ENCODE measurements around the gene PP2D1.

Gene PP2D1

GRCh38 chr3:19946832-19947548 lies 65.1 kb downstream of the PP2D1 start, which contains the start of gene RAB5A:
Gene RAB5A, plus strand, starts transcription at chr3:19947097. Its CDS starts 3,802 bp downstream, at chr3:19950899.
- no peaks in the 10 kb centered on the region for H3K27me3 ChIP-seq
- peaks cover 0 to 44% (median 27%) of the 10 kb centered on the region in 4 donors for H3K4me1 ChIP-seq
- H3K4me3 ChIP-seq = peak within 1 kb of the TSS; percentile 86 to 92
- no peak for TF ChIP-seq CTCF (IDR thresholded peaks at IDR 0.05)
- intact Hi-C loops (cut with DNase I; ENCODE audit: low total_unique reads) = loop anchor here (2.0 to 5.0 kb wide), 3 partner anchors 60 to 238 kb away; partner anchors contain the start of gene KAT2B
- H3K27ac ChIP-seq = peak within 1 kb of the TSS; percentile 97 to 99
- H3K9me3 ChIP-seq = no peaks in the 10 kb centered on the region
- peak; percentile 98 to 99 for DNase-seq
- H3K36me3 ChIP-seq = peaks cover 0 to 9% (median 1%) of the 10 kb centered on the region in 3 donors

GRCh38 chr3:19945969-19946831 lies 65.9 kb downstream of the PP2D1 start:
- Histone ChIP-seq H3K27me3 (no peaks in the 10 kb centered on the region), H3K9me3 (no peaks in the 10 kb centered on the region), H3K4me3 (peak overlapping the region; percentile 86 to 92), H3K4me1 (peaks cover 0 to 36% (median 27%) of the 10 kb centered on the region in 4 donors), H3K27ac (peak overlapping the region; percentile 97 to 99), H3K36me3 (peaks cover 0 to 2% (median 0%) of the 10 kb centered on the region in 3 donors)
- intact Hi-C loops (cut with DNase I; ENCODE audit: low total_unique reads) = loop anchor here (2.0 to 5.0 kb wide), 3 partner anchors 59 to 239 kb away; partner anchors contain the start of gene KAT2B
- TF ChIP-seq CTCF (IDR thresholded peaks at IDR 0.05) = no peak
- no peak for DNase-seq

DNA sequence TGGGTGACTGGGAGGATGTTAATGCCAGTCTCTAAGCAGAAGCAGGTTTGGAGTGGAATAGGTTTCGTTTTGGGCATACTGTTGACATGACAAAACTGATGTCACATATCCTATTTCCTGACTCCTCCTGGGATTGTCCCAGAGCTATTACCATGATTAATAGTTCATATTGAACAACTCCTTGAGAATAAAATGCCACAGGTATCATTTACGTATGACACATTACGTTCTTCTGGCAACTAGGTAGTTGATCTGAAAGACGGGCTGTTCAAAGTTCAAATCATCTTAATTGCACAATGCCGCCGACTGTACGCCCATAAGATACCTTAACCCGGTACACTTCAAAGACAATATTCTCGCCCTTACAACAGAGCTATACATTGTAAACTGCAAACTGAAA lies 66.5 kb downstream of the PP2D1 start:
- H3K27ac ChIP-seq = no peak overlapping the region
- no peaks in the 10 kb centered on the region for H3K9me3 ChIP-seq
- no peaks in the 10 kb centered on the region for H3K36me3 ChIP-seq
- no peak for DNase-seq
- peaks cover 0 to 34% (median 24%) of the 10 kb centered on the region in 4 donors for H3K4me1 ChIP-seq
- intact Hi-C loops (cut with DNase I; ENCODE audit: low total_unique reads) = loop anchor here (5.0 kb wide), 2 partner anchors 58 to 97 kb away; partner anchors contain the start of gene KAT2B
- no peak for TF ChIP-seq CTCF (IDR thresholded peaks at IDR 0.05)
- H3K4me3 ChIP-seq = peak overlapping the region in 1 of 2 donors; percentile 86
- no peaks in the 10 kb centered on the region for H3K27me3 ChIP-seq

DNA sequence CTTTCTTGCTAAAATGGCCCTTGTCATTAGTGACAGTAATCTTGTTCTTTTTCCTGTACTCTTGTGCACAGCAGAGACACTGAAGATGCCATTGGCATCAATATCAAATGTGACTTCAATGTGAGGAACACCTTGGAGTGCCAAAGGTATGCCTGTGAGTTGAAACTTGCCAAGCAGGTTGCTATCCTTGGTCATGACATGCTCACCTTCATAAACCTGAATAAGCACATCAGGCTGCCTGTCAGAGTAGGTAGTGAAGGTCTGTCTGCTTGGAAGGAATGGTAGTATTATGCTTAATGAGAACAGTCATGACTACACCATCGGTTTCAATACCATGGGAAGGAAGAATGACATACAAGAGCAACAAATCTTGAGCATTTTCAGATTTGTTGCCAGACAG lies 71.4 kb downstream of the PP2D1 start:
- Histone ChIP-seq H3K27me3 (no peaks in the 10 kb centered on the region), H3K9me3 (no peaks in the 10 kb centered on the region), H3K27ac (no peak overlapping the region), H3K4me3 (no peak overlapping the region), H3K36me3 (no peaks in the 10 kb centered on the region), H3K4me1 (no peaks in the 10 kb centered on the region)
- intact Hi-C loops (cut with DNase I; ENCODE audit: low total_unique reads) = no loop called here
- no peak for TF ChIP-seq CTCF (IDR thresholded peaks at IDR 0.05)
- DNase-seq = no peak

- H3K4me3 ChIP-seq = no peak overlapping the region
- H3K4me1 ChIP-seq = no peaks in the 10 kb centered on the region
- intact Hi-C loops (cut with DNase I; ENCODE audit: low total_unique reads) = no loop called here
- no peaks in the 10 kb centered on the region for H3K36me3 ChIP-seq
- H3K27ac ChIP-seq = no peak overlapping the region
- TF ChIP-seq CTCF (IDR thresholded peaks at IDR 0.05) = no peak
- H3K27me3 ChIP-seq = no peaks in the 10 kb centered on the region
- H3K9me3 ChIP-seq = no peaks in the 10 kb centered on the region
- DNase-seq = no peak
Measured at GRCh38 chr3:19938295-19938627, 73.8 kb downstream of the PP2D1 start.
